Hepatocyte (in vitro differentiated cells): ENCODE data around the gene ADCY1. TPM values are rescaled to one million over a fixed set of nuclear protein-coding genes. Genes with fewer than 3 reads are reported as not detected.

ENCODE experiments used
- DNase-seq: peaks from one replicate; pipeline ENCODE4 v3.0.0-alpha.2; 2016; ENCODE audit warnings: low spot score
- H2AFZ ChIP-seq: fragments of 200-600 bp; sonication (generic); 2 replicates; pipeline ENCODE4 v1.6.0; 2016; ENCODE audit warnings: antibody characterized with exemption, mild to moderate bottlenecking
- H3K27ac ChIP-seq: fragments of 200-600 bp; sonication (generic); 2 replicates; pipeline ENCODE4 v1.5.1; 2016; ENCODE audit warnings: mild to moderate bottlenecking
- H3K27me3 ChIP-seq: fragments of 200-600 bp; sonication (generic); 2 replicates; pipeline ENCODE4 v1.6.1; 2016
- H3K36me3 ChIP-seq: fragments of 200-600 bp; sonication (generic); replicated peaks from 2 replicates; pipeline ENCODE4 v1.5.1; 2016; ENCODE audit warnings: low read depth; ENCODE audit not compliant: insufficient read depth
- H3K4me1 ChIP-seq: fragments of 200-600 bp; sonication (generic); 2 replicates; pipeline ENCODE4 v1.5.1; 2016; ENCODE audit warnings: mild to moderate bottlenecking, moderate library complexity; ENCODE audit not compliant: insufficient read depth
- H3K4me2 ChIP-seq: fragments of 200-600 bp; sonication (generic); 2 replicates; pipeline ENCODE4 v1.6.0; 2016
- H3K4me3 ChIP-seq: fragments of 200-600 bp; sonication (generic); 2 replicates; pipeline ENCODE4 v1.5.1; 2016; ENCODE audit warnings: mild to moderate bottlenecking
- H3K79me2 ChIP-seq: fragments of 200-600 bp; sonication (generic); 2 replicates; pipeline ENCODE4 v1.6.0; 2017; ENCODE audit warnings: mild to moderate bottlenecking
- H3K9me2 ChIP-seq: fragments of 200-600 bp; sonication (generic); replicated peaks from 2 replicates; pipeline ENCODE4 v1.6.0; 2017; ENCODE audit warnings: mild to moderate bottlenecking; ENCODE audit not compliant: insufficient read depth
- H3K9me3 ChIP-seq: fragments of 200-600 bp; sonication (generic); 2 replicates; pipeline ENCODE4 v1.5.1; 2016; ENCODE audit warnings: low read depth, mild to moderate bottlenecking
- H4K20me1 ChIP-seq: fragments of 200-600 bp; sonication (generic); 2 replicates; pipeline ENCODE4 v1.6.0; 2016; ENCODE audit warnings: mild to moderate bottlenecking; ENCODE audit not compliant: insufficient read depth, poor library complexity, severe bottlenecking
- EZH2 ChIP-seq: fragments of 200-600 bp; sonication (generic); IDR thresholded peaks from 2 replicates; pipeline ENCODE4 v1.6.1; 2016; ENCODE audit warnings: antibody characterized with exemption, mild to moderate bottlenecking, borderline replicate concordance
- EZH2phosphoT487 ChIP-seq: fragments of 200-600 bp; sonication (generic); IDR thresholded peaks from one replicate; pipeline ENCODE4 v1.6.1; 2018; ENCODE audit warnings: antibody characterized with exemption, mild to moderate bottlenecking, low read depth, moderate library complexity; ENCODE audit not compliant: unreplicated experiment, severe bottlenecking
- WGBS: methylation state at CpG from one replicate; pipeline ENCODE4 v1.1.6; 2016; ENCODE audit warnings: low lambda C conversion rate; ENCODE audit errors: missing lambda C conversion rate; 5-methylcytosine and 5-hydroxymethylcytosine counted together
- polyA plus RNA-seq: library from polyadenylated mRNA; unstranded; fragments of >200 nt; fragmentation: Nextera tagmentation; extraction: Ambion mirVana; gene quantifications from 2 replicates; pipeline ENCODE4 v1.2.1, GENCODE V29; 2016
- total RNA-seq: library from RNA; depleted of rRNA; stranded (reverse); fragments of >200 nt; gene quantifications from 2 replicates; pipeline ENCODE4 v1.2.3, GENCODE V29; 2014
- TF ChIP-seq, protein P1 (sequence below): fragments of 200-600 bp; sonication (generic); IDR thresholded peaks from 2 replicates; pipeline ENCODE4 v1.5.1; 2016; ENCODE audit warnings: antibody characterized with exemption, mild to moderate bottlenecking; ENCODE audit not compliant: poor library complexity

Gene ADCY1
- total and polyA plus RNA-seq, 2 experiments from 2014 or later, result 1.3 to 2.9 TPM

DNA sequence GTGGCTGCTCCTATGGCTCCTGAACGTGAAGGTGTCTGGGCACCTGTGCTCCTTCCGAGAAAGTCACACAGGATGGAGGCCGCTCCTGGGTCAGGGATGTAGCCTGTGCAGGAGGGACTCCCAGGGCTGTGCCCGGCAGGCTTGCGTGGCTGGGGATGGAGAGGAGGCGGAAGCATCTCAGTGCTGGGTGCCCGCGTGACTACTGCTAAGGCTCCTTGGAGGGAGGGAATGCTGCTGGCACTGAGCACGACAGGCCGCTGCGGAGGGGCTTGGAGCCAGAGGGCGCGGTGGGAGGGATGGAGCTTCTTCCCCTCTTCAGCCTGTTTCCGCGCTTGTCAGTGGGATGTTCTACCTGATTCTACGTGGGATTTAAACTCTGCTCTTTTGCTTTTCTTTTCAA, 35.0 kb downstream of the ADCY1 start:
- no peak overlapping the region for H3K4me3 ChIP-seq
- WGBS, result 98% methylated on average over 16 of the region's 16 CpGs
- H2AFZ ChIP-seq, result no peak overlapping the region
- H3K4me1 ChIP-seq, result no peaks in the 10 kb centered on the region
- no peaks in the 10 kb centered on the region for H4K20me1 ChIP-seq
- no peaks in the 10 kb centered on the region for H3K9me2 ChIP-seq
- H3K27ac ChIP-seq, result no peak overlapping the region
- H3K4me2 ChIP-seq, result no peak overlapping the region
- H3K79me2 ChIP-seq, result no peaks in the 10 kb centered on the region
- TF ChIP-seq, protein P1, sequence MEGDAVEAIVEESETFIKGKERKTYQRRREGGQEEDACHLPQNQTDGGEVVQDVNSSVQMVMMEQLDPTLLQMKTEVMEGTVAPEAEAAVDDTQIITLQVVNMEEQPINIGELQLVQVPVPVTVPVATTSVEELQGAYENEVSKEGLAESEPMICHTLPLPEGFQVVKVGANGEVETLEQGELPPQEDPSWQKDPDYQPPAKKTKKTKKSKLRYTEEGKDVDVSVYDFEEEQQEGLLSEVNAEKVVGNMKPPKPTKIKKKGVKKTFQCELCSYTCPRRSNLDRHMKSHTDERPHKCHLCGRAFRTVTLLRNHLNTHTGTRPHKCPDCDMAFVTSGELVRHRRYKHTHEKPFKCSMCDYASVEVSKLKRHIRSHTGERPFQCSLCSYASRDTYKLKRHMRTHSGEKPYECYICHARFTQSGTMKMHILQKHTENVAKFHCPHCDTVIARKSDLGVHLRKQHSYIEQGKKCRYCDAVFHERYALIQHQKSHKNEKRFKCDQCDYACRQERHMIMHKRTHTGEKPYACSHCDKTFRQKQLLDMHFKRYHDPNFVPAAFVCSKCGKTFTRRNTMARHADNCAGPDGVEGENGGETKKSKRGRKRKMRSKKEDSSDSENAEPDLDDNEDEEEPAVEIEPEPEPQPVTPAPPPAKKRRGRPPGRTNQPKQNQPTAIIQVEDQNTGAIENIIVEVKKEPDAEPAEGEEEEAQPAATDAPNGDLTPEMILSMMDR, result no peak
- DNase-seq, result no peak
- H3K27me3 ChIP-seq, result no peaks in the 10 kb centered on the region
- no peaks in the 10 kb centered on the region for H3K36me3 ChIP-seq
- H3K9me3 ChIP-seq, result no peaks in the 10 kb centered on the region

DNA sequence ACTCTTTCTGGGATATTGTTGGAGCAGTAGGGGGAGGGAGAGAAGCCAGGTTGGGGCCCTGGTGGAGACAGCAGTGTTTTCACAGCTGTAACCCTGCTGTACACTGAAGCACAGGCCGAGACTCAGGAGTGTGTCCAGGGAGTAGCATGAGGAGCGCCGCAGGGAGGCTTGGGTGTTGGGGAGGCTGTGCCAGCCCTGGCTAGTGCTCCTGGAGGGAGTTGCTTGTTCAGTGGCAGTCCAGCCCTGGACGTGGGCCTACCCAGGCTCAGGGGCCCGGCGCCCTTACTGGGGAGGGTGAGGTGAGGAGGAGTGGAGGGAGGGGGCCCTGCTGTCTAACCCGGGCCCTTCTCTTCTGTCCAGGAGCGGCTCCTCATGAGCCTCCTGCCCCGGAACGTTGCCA, 35.9 kb downstream of the ADCY1 start:
- Histone ChIP-seq H3K27ac (no peak overlapping the region), H4K20me1 (no peaks in the 10 kb centered on the region), H3K4me3 (no peak overlapping the region), H3K4me2 (no peak overlapping the region), H3K36me3 (no peaks in the 10 kb centered on the region), H3K9me2 (no peaks in the 10 kb centered on the region), H3K4me1 (no peaks in the 10 kb centered on the region), H3K79me2 (no peaks in the 10 kb centered on the region), H3K27me3 (no peaks in the 10 kb centered on the region), H3K9me3 (no peaks in the 10 kb centered on the region), H2AFZ (no peak overlapping the region)
- WGBS, result 97% methylated on average over 10 of the region's 10 CpGs
- no peak for TF ChIP-seq EZH2
- DNase-seq, result no peak

DNA sequence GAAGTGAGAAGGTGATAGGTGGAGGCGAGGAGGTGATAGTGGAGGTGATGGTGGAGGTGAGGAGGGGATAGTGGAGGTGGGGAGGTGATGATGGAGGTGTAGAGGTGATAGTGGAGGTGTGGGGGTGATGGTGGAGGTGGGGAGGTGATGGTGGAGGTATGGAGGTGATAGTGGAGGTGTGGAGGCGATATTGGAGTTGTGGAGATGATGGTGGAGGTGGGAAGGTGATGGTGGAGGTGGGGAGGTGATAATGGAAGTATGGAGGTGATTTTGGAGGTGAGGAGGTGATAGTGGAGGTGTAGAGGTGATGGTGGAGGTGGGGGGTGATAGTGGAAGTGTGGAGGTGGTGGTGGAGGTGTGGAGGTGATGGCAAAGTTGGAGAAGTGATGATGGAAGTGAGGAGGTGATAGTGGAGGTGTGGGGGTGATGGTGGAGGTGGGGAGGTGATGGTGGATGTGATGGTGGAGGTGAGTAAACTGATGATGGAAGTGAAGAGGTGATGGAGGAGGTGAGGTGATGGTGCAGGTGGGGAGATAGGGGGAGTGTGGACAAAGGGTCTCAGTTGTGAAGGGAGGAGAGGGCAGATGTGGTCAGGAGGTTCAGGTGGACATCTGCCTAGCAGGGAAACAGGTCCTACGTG, 36.6 kb downstream of the ADCY1 start:
- H2AFZ ChIP-seq, result no peak overlapping the region
- H3K9me2 ChIP-seq, result no peaks in the 10 kb centered on the region
- TF ChIP-seq EZH2, result no peak
- no peak for TF ChIP-seq EZH2phosphoT487
- TF ChIP-seq, protein P1, result no peak
- H3K4me1 ChIP-seq, result no peaks in the 10 kb centered on the region
- no peaks in the 10 kb centered on the region for H3K27me3 ChIP-seq
- DNase-seq, result no peak
- H3K4me3 ChIP-seq, result no peak overlapping the region
- H3K9me3 ChIP-seq, result no peaks in the 10 kb centered on the region
- H3K79me2 ChIP-seq, result no peaks in the 10 kb centered on the region
- no peak overlapping the region for H3K27ac ChIP-seq
- H4K20me1 ChIP-seq, result no peaks in the 10 kb centered on the region
- WGBS, result 83% methylated on average over 3 of the region's 3 CpGs
- H3K36me3 ChIP-seq, result no peaks in the 10 kb centered on the region
- no peak overlapping the region for H3K4me2 ChIP-seq

DNA sequence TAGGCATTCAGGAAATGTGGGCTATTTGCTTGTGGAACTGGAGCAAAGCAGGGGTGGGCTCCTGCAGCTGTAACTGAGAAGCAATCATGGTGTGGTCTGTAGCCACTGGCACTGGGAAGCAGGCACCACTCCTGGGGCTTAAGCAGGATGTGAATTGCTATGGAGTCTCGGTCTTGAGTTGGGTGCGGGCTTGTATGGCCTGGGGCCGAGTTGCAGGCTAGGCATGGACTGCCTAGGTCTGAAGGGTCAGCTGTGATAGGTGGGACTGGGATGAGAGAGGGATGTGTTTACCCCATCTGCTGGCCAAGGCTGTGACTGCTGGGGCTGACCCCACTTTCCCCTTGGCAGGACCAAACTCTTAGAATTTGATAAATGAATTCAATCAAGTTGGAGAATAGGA, 43.0 kb downstream of the ADCY1 start:
- WGBS, result 81% methylated on average over 3 of the region's 3 CpGs
- peaks cover 4% of the 10 kb centered on the region for H3K9me3 ChIP-seq

More for the DNA sequence above, 43.0 kb downstream of the ADCY1 start:
- no peaks in the 10 kb centered on the region for H3K4me1 ChIP-seq
- H2AFZ ChIP-seq, result no peak overlapping the region
- H3K27ac ChIP-seq, result no peak overlapping the region
- no peaks in the 10 kb centered on the region for H3K36me3 ChIP-seq
- no peaks in the 10 kb centered on the region for H4K20me1 ChIP-seq
- no peak for DNase-seq
- H3K4me2 ChIP-seq, result no peak overlapping the region
- H3K27me3 ChIP-seq, result no peaks in the 10 kb centered on the region
- no peak overlapping the region for H3K4me3 ChIP-seq
- H3K79me2 ChIP-seq, result no peaks in the 10 kb centered on the region
- TF ChIP-seq EZH2 (no peak), EZH2phosphoT487 (no peak)
- TF ChIP-seq, protein P1, result no peak
- no peaks in the 10 kb centered on the region for H3K9me2 ChIP-seq
